ENCODE results near the gene SERPINB4. TPM values are rescaled to one million over a fixed set of nuclear protein-coding genes. Genes with fewer than 3 reads are reported as not detected.
A peak's percentile ranks its signal among the peaks of the same experiment; 100 is the strongest.

SERPINB4 gene
- total RNA-seq, 1 donor from 2014 or later, result not detected

DNA sequence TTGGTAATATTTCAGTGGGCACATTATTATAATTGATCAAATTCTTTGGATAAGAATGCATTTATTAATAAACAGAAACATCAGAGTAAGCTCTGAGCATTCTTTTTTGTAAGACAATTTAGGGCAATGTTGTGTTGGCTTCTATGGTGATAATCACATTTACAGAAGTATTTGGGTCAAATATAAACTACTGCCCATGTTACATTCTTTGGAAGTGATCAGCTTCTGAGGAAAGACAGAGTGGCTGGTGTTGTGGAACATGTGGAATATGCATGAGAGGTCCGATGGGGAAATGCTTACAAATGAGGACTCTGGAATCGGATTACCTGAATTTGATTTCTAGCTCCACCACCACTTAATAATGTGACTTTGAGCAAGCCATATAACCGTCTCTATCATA lies 37.5 kb downstream of the SERPINB4 start:
- Histone ChIP-seq H3K36me3 (ENCODE audit: control insufficient read depth, insufficient read depth, low read length) (no peaks in the 10 kb centered on the region), H3K4me3 (ENCODE audit: low read depth, low read length) (no peak overlapping the region), H3K27me3 (ENCODE audit: control insufficient read depth, insufficient read depth, low read length) (no peaks in the 10 kb centered on the region)
- DNase-seq (ENCODE audit: low read depth), result no peak
- no peak for TF ChIP-seq CTCF (IDR thresholded peaks at IDR 0.05; ENCODE audit: insufficient read depth, low read length, poor library complexity, severe bottlenecking)

- Histone ChIP-seq H3K27me3 (ENCODE audit: control insufficient read depth, insufficient read depth, low read length) (no peaks in the 10 kb centered on the region), H3K4me3 (ENCODE audit: low read depth, low read length) (no peak overlapping the region), H3K36me3 (ENCODE audit: control insufficient read depth, insufficient read depth, low read length) (no peaks in the 10 kb centered on the region)
- peak; percentile 34 for DNase-seq (ENCODE audit: low read depth)
- TF ChIP-seq CTCF (IDR thresholded peaks at IDR 0.05; ENCODE audit: insufficient read depth, low read length, poor library complexity, severe bottlenecking), result no peak
Observed at GRCh38 chr18:63604791-63605567, 39.1 kb downstream of the SERPINB4 start.

GRCh38 chr18:63603772-63604171 lies 40.3 kb downstream of the SERPINB4 start:
- H3K4me3 ChIP-seq (ENCODE audit: low read depth, low read length), result no peak overlapping the region
- H3K27me3 ChIP-seq (ENCODE audit: control insufficient read depth, insufficient read depth, low read length), result no peaks in the 10 kb centered on the region
- peak; percentile 2 for DNase-seq (ENCODE audit: low read depth)
- TF ChIP-seq CTCF (IDR thresholded peaks at IDR 0.05; ENCODE audit: insufficient read depth, low read length, poor library complexity, severe bottlenecking), result no peak
- no peaks in the 10 kb centered on the region for H3K36me3 ChIP-seq (ENCODE audit: control insufficient read depth, insufficient read depth, low read length)

DNA sequence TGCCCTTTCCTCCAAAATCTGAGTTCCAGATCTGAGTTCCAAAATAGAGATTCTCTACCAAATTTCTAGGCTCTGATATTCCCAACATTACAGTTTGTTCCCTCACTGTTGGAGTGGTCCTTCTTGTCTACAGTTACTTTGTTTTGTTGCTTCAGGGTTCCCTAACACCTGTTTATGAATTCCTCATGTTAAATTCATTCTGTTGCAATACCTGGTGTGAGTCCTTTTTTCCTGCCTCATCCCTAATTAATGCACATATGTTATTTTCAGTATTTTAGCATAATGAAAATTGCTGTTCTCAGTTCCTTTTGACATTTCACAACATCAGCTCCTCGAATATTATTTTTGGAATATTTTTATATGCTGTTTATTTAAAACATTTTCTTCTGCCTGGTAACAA lies 40.7 kb downstream of the SERPINB4 start:
- Histone ChIP-seq H3K27me3 (ENCODE audit: control insufficient read depth, insufficient read depth, low read length) (no peaks in the 10 kb centered on the region), H3K4me3 (ENCODE audit: low read depth, low read length) (no peak overlapping the region), H3K36me3 (ENCODE audit: control insufficient read depth, insufficient read depth, low read length) (no peaks in the 10 kb centered on the region)
- no peak for DNase-seq (ENCODE audit: low read depth)
- TF ChIP-seq CTCF (IDR thresholded peaks at IDR 0.05; ENCODE audit: insufficient read depth, low read length, poor library complexity, severe bottlenecking), result no peak

- DNase-seq (ENCODE audit: low read depth), result no peak
- no peak for TF ChIP-seq CTCF (IDR thresholded peaks at IDR 0.05; ENCODE audit: insufficient read depth, low read length, poor library complexity, severe bottlenecking)
- Histone ChIP-seq H3K36me3 (ENCODE audit: control insufficient read depth, insufficient read depth, low read length) (no peaks in the 10 kb centered on the region), H3K27me3 (ENCODE audit: control insufficient read depth, insufficient read depth, low read length) (no peaks in the 10 kb centered on the region), H3K4me3 (ENCODE audit: low read depth, low read length) (no peak overlapping the region)
Observed at GRCh38 chr18:63596964-63597363, 47.1 kb downstream of the SERPINB4 start.

GRCh38 chr18:63592471-63592870 lies 51.6 kb downstream of the SERPINB4 start:
- no peak for TF ChIP-seq CTCF (IDR thresholded peaks at IDR 0.05; ENCODE audit: insufficient read depth, low read length, poor library complexity, severe bottlenecking)
- H3K4me3 ChIP-seq (ENCODE audit: low read depth, low read length), result no peak overlapping the region
- no peak for DNase-seq (ENCODE audit: low read depth)
- no peaks in the 10 kb centered on the region for H3K36me3 ChIP-seq (ENCODE audit: control insufficient read depth, insufficient read depth, low read length)
- no peaks in the 10 kb centered on the region for H3K27me3 ChIP-seq (ENCODE audit: control insufficient read depth, insufficient read depth, low read length)

All from kidney epithelial cell (primary cell).